ENCODE measurements around the gene PSMB9. TPM values are rescaled to one million over a fixed set of nuclear protein-coding genes. Genes with fewer than 3 reads are reported as not detected.

The PSMB9 gene
- total and polyA plus RNA-seq, 9 of the 15 experiments (the other 6 are each of a cell fraction or from before 2014, with no cell fraction given): 1.1 to 3.7 (median 2.4) TPM

- ChIA-PET POLR2A (interaction anchor here (0.8 to 5.1 kb wide), 2 partner anchors 16 to 448 kb away, joined by 4 to 56 read pairs; partner anchors contain the start of genes PSMB9, TAP1 and WDR46), CTCF (ENCODE audit: low intra/inter-chr PET ratio) (interaction anchor here (0.9 to 6.6 kb wide), 2 partner anchors 13 to 27 kb away, joined by 6 to 66 read pairs; partner anchors contain the start of genes PSMB9 and TAP1)
- FAIRE-seq: no peak
- no peaks in the 10 kb centered on the region for H3K9me3 ChIP-seq (replicated peaks; ENCODE audit: control insufficient read depth, insufficient read depth, low read depth, low read length)
- intact Hi-C loops (cut with micrococcal nuclease) (no loop called here), in situ Hi-C loops (cut with MboI) (no loop called here)
- peaks cover 12% of the 10 kb centered on the region; the same call in 2 of the 3 replicates for H3K36me3 ChIP-seq (ENCODE audit: control insufficient read depth, insufficient read depth, low read length)
- WGBS (ENCODE audit: insufficient coverage, low coverage, missing lambda C conversion rate): 49% methylated on average over 9 of the region's 9 CpGs
- no peak overlapping the region for H3K27ac ChIP-seq (ENCODE audit: extremely low read depth, low read depth, low read length)
- no TSS peak for BruUV-seq (replicated peaks)
- H3K27me3 ChIP-seq (ENCODE audit: control insufficient read depth in 2 of 2, insufficient read depth in 2 of 2, low read length in 2 of 2): peaks cover 0 to 12% of the 10 kb centered on the region in 2 experiments; a peak in 2 of 5 replicates
- H3K4me1 ChIP-seq (replicated peaks in 1 of 2; ENCODE audit: control insufficient read depth in 2 of 2, insufficient read depth in 2 of 2, low read length in 2 of 2): peaks cover 9 to 22% of the 10 kb centered on the region in 2 experiments; a peak in 4 of 5 replicates
- peak overlapping the region; percentile 25; the same call in 1 of the 2 replicates for H2AFZ ChIP-seq (ENCODE audit: low read depth, low read length)
- H3K9me1 ChIP-seq (ENCODE audit: control insufficient read depth, insufficient read depth, low read length): no peaks in the 10 kb centered on the region
- H3K79me2 ChIP-seq (ENCODE audit: control insufficient read depth, insufficient read depth, low read length): peaks cover 11% of the 10 kb centered on the region; the same call in 2 of the 3 replicates
- DNase-seq (ENCODE audit: extremely low read depth in 1 of 4, low spot score in 3 of 4): no peak
- no peak overlapping the region for H3K4me3 ChIP-seq
- H3K4me2 ChIP-seq (ENCODE audit: insufficient read depth, low read length): no peak overlapping the region
- no peak for TF ChIP-seq EP300 (IDR thresholded peaks at IDR 0.05; ENCODE audit: low read length)
- TF ChIP-seq CBFA2T3 (IDR thresholded peaks at IDR 0.05): no peak
- TF ChIP-seq SNIP1 (IDR thresholded peaks at IDR 0.05; ENCODE audit: low read depth): no peak
- TF ChIP-seq MLX (CRISPR knock-in tag; conservative IDR thresholded peaks at IDR 0.05): no peak
- TF ChIP-seq TAF7 (tag; IDR thresholded peaks at IDR 0.05): no peak
- no peak for TF ChIP-seq MAFG (tag; conservative IDR thresholded peaks at IDR 0.05)
- no peak for TF ChIP-seq ZKSCAN8 (CRISPR knock-in tag; IDR thresholded peaks at IDR 0.05)
- TF ChIP-seq CHAMP1 (IDR thresholded peaks at IDR 0.05): no peak
- no peak for TF ChIP-seq POLR2H (tag; IDR thresholded peaks at IDR 0.05; ENCODE audit: low read depth)
- no peak for TF ChIP-seq ILK (tag; IDR thresholded peaks at IDR 0.05; ENCODE audit: borderline replicate concordance, low read depth)
- no peak for TF ChIP-seq TAL1 (IDR thresholded peaks at IDR 0.05)
- no peak for TF ChIP-seq POLR2AphosphoS5 (IDR thresholded peaks at IDR 0.05; ENCODE audit: control insufficient read depth, insufficient read depth, low read depth, low read length)
- no peak for TF ChIP-seq LARP7 (IDR thresholded peaks at IDR 0.05)
- no peak for TF ChIP-seq YBX1 (IDR thresholded peaks at IDR 0.05)
- no peak for ATAC-seq
- H3K9ac ChIP-seq (ENCODE audit: insufficient read depth in 1 of 2, low read depth in 2 of 2, low read length in 2 of 2): no peak overlapping the region
- H4K20me1 ChIP-seq (replicated peaks; ENCODE audit: control insufficient read depth, insufficient read depth, low read length): no peaks in the 10 kb centered on the region
These were observed 13.3 kb upstream of the PSMB9 start for GRCh38 chr6:32840604-32841246.

Measured in K562 (cell line).